ENCODE results near the gene DNHD1. TPM values are rescaled to one million over a fixed set of nuclear protein-coding genes. Genes with fewer than 3 reads are reported as not detected.

The DNHD1 gene
- total RNA-seq, 1 experiment from 2014 or later, result 13.9 TPM

DNA sequence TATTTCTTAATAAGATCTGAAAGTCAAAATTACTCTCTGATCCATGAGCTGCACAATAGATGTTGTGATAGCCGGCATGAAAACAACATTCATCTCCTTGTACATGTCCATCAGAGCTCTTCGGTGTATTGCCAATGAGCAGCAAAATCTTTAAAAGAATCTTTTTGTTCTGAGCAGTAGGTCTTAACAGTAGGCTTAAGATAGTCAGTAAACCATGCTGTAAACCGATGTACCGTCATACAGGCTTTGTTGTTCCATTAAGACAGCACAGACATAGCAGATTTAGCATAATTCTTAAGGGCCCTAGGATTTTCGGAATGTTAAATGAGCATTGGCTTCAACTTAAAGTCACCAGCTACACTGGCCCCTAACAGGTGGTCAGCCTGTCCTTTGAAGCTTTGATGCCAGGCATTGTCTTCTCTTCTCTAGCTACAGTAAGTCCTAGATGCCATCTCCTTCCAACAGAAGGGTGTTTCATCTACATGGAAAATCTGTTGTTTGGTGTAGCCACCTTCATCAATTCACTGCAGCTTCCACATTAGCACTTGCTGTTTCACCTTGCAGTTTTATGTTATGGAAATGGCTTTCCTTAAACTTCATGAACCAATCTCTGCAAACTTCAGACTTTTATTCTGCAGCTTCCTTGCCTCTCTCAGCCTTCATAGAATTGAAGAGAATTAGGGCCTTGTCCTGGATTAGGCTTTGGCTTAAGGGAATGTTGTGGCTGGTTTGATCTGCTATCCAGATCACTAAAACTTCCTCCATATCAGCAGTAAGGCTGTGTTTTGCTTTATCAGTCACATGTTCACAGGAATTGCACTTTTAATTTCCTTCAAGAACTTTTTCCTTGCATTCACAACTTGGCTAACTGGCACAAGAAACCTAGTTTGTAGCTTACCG, 78.0 kb downstream of the DNHD1 start:
- TF ChIP-seq, protein P1, sequence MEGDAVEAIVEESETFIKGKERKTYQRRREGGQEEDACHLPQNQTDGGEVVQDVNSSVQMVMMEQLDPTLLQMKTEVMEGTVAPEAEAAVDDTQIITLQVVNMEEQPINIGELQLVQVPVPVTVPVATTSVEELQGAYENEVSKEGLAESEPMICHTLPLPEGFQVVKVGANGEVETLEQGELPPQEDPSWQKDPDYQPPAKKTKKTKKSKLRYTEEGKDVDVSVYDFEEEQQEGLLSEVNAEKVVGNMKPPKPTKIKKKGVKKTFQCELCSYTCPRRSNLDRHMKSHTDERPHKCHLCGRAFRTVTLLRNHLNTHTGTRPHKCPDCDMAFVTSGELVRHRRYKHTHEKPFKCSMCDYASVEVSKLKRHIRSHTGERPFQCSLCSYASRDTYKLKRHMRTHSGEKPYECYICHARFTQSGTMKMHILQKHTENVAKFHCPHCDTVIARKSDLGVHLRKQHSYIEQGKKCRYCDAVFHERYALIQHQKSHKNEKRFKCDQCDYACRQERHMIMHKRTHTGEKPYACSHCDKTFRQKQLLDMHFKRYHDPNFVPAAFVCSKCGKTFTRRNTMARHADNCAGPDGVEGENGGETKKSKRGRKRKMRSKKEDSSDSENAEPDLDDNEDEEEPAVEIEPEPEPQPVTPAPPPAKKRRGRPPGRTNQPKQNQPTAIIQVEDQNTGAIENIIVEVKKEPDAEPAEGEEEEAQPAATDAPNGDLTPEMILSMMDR (conservative IDR thresholded peaks at IDR 0.05), result no peak
- no peak for TF ChIP-seq EZH2 (IDR thresholded peaks at IDR 0.05; ENCODE audit: low read depth)
- POLR2A ChIA-PET (ENCODE audit: unreplicated experiment), result no interaction called here
- no peaks in the 10 kb centered on the region for H3K4me1 ChIP-seq (replicated peaks; ENCODE audit: insufficient read depth)
- no peaks in the 10 kb centered on the region for H3F3A ChIP-seq (ENCODE audit: insufficient read depth, low read depth)
- no peaks in the 10 kb centered on the region for H3K36me3 ChIP-seq (ENCODE audit: low read depth)
- H3K4me2 ChIP-seq, result no peak overlapping the region
- intact Hi-C loops (cut with micrococcal nuclease; ENCODE audit: unreplicated experiment), result no loop called here
- CTCF ChIA-PET, result no interaction called here
- BruUV-seq (replicated peaks), result no TSS peak
- H2AFZ ChIP-seq, result no peak overlapping the region
- H3K27ac ChIP-seq, result no peak overlapping the region
- no peaks in the 10 kb centered on the region for H3K9me2 ChIP-seq (ENCODE audit: insufficient read depth)
- H4K20me1 ChIP-seq (ENCODE audit: insufficient read depth), result no peaks in the 10 kb centered on the region
- H3K4me3 ChIP-seq, result no peak overlapping the region
- H3K27me3 ChIP-seq (ENCODE audit: insufficient read depth, low read depth), result no peaks in the 10 kb centered on the region
- no peaks in the 10 kb centered on the region for H3K79me2 ChIP-seq (ENCODE audit: low read depth)
- no peak for DNase-seq
- H3K9me3 ChIP-seq (ENCODE audit: insufficient read depth, low read depth), result no peaks in the 10 kb centered on the region

GRCh38 chr11:6576471-6577373, 79.6 kb downstream of the DNHD1 start:
- Histone ChIP-seq H4K20me1 (ENCODE audit: insufficient read depth) (no peaks in the 10 kb centered on the region), H3K27me3 (ENCODE audit: insufficient read depth, low read depth) (no peaks in the 10 kb centered on the region), H3K4me2 (no peak overlapping the region), H3K4me1 (replicated peaks; ENCODE audit: insufficient read depth) (no peaks in the 10 kb centered on the region), H3K9me3 (ENCODE audit: insufficient read depth, low read depth) (no peaks in the 10 kb centered on the region), H3K79me2 (ENCODE audit: low read depth) (no peaks in the 10 kb centered on the region), H2AFZ (no peak overlapping the region), H3K9me2 (ENCODE audit: insufficient read depth) (no peaks in the 10 kb centered on the region), H3K4me3 (no peak overlapping the region), H3K27ac (no peak overlapping the region), H3F3A (ENCODE audit: insufficient read depth, low read depth) (no peaks in the 10 kb centered on the region), H3K36me3 (ENCODE audit: low read depth) (no peaks in the 10 kb centered on the region)
- intact Hi-C loops (cut with micrococcal nuclease; ENCODE audit: unreplicated experiment), result no loop called here
- DNase-seq, result no peak
- POLR2A ChIA-PET (ENCODE audit: unreplicated experiment), result no interaction called here
- no peak for TF ChIP-seq EZH2 (IDR thresholded peaks at IDR 0.05; ENCODE audit: low read depth)
- TF ChIP-seq, protein P1 (conservative IDR thresholded peaks at IDR 0.05), result no peak
- CTCF ChIA-PET, result no interaction called here
- no TSS peak for BruUV-seq (replicated peaks)

DNA sequence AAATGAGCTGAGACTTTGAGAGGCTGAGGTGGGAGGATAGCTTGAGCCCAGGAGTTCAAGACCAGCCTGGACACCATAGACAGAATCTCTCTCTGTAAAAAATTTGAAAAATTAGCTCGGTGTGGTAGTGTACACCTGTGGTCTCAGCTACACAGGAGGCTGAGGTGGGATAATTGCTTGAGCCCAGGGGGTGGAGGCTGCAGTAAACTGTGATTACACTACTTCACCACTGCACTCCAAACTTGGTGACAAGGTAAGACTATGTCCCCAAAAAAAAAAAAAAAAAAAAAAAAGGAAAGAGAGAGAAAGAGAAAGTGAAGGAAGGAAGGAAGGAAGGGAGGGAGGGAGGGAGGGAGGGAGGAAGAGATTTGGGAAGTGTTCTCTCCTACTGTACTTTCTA, 81.1 kb downstream of the DNHD1 start:
- no TSS peak for BruUV-seq (replicated peaks)
- TF ChIP-seq EZH2 (IDR thresholded peaks at IDR 0.05; ENCODE audit: low read depth), result no peak
- TF ChIP-seq, protein P1 (conservative IDR thresholded peaks at IDR 0.05), result no peak
- H3K9me3 ChIP-seq (ENCODE audit: insufficient read depth, low read depth), result no peaks in the 10 kb centered on the region
- no peaks in the 10 kb centered on the region for H3K9me2 ChIP-seq (ENCODE audit: insufficient read depth)
- H4K20me1 ChIP-seq (ENCODE audit: insufficient read depth), result no peaks in the 10 kb centered on the region
- no peaks in the 10 kb centered on the region for H3K79me2 ChIP-seq (ENCODE audit: low read depth)
- no peak overlapping the region for H2AFZ ChIP-seq
- H3K27ac ChIP-seq, result no peak overlapping the region
- DNase-seq, result no peak
- POLR2A ChIA-PET (ENCODE audit: unreplicated experiment), result no interaction called here
- H3K4me2 ChIP-seq, result no peak overlapping the region
- no peaks in the 10 kb centered on the region for H3K27me3 ChIP-seq (ENCODE audit: insufficient read depth, low read depth)
- no peaks in the 10 kb centered on the region for H3K36me3 ChIP-seq (ENCODE audit: low read depth)
- H3K4me1 ChIP-seq (replicated peaks; ENCODE audit: insufficient read depth), result no peaks in the 10 kb centered on the region
- intact Hi-C loops (cut with micrococcal nuclease; ENCODE audit: unreplicated experiment), result no loop called here
- CTCF ChIA-PET, result no interaction called here
- no peaks in the 10 kb centered on the region for H3F3A ChIP-seq (ENCODE audit: insufficient read depth, low read depth)
- H3K4me3 ChIP-seq, result no peak overlapping the region

Data from PC-9 (cell line).